ENCODE measurements around the gene FTHL17.

FTHL17 gene

GRCh38 chrX:31071725-31072124, at the start of gene FTHL17:
TSS of gene FTHL17 (minus strand) at chrX:31072041. CDS start at chrX:31071953, 88 bp downstream.
- DNase-seq: no peak

DNA sequence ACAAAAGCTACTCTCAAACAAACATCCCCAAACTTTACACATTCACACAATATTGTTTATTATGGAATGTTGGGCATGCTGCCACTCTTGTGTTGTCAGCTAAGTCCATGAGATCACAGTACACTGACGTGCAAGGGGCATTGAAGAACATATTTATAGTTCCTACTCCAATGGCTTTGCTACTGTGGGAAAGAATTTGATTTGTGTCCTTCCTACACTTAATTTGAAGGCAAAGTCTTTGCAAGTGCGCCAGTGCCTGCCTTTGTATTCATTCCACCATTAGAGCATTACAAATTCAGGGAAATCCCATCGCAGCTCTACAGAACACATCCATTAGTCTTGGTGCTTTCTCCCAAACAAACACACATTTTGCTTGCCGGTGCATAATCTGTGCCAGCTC, 45.4 kb upstream of the FTHL17 start:
- DNase-seq: no peak

- DNase-seq: no peak
These were observed 43.6 kb upstream of the FTHL17 start for GRCh38 chrX:31115398-31115797.

DNA sequence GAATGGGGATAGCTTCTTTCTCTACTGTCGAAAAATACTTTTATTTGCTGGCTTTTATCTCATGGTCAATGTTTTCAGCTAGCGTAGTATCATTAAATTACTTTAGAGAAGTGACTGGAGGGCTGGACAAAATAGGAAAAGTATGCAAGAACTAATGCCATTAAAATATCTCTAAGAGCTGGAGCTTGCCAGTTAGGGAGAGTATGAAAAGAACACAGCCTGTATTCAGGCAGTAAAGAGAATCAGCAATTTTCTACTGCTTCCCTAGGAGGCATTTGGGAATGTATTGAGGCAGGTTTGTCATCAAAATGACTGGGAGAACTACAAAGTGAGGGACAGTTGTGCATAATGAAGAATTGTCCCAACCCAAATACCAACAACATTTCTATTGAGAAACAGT, 43.0 kb upstream of the FTHL17 start:
- no peak for DNase-seq

GRCh38 chrX:31112226-31112999, 40.6 kb upstream of the FTHL17 start:
- no peak for DNase-seq

- DNase-seq: no peak
These were observed 38.8 kb upstream of the FTHL17 start for GRCh38 chrX:31110657-31111056.

- DNase-seq: no peak
These were observed 27.8 kb upstream of the FTHL17 start for GRCh38 chrX:31099536-31100090.

GRCh38 chrX:31098079-31098478, 26.2 kb upstream of the FTHL17 start:
- no peak for DNase-seq

DNA sequence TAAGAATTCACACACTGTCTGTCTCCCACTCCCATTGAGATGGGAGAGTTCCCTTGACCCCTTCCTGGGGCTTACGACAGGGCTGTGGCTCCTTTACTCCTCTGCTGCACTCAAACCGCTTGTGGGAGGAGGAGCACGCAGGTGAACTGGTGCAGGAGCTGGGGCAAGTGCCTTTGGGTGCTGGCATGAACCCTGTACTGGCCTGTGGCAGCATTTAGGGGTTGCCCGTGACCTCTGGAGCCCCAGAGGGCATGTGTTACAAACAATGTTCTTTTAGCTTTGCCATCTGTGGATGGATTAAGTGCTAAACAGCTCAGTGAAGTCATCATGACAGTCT, 21.8 kb upstream of the FTHL17 start:
- DNase-seq: no peak

- no peak for DNase-seq
These were observed 21.3 kb upstream of the FTHL17 start for GRCh38 chrX:31092970-31093638.

GRCh38 chrX:31092476-31092875, 20.6 kb upstream of the FTHL17 start:
- DNase-seq: no peak

- no peak for DNase-seq
These were observed 20.0 kb upstream of the FTHL17 start for GRCh38 chrX:31091819-31092218.

DNA sequence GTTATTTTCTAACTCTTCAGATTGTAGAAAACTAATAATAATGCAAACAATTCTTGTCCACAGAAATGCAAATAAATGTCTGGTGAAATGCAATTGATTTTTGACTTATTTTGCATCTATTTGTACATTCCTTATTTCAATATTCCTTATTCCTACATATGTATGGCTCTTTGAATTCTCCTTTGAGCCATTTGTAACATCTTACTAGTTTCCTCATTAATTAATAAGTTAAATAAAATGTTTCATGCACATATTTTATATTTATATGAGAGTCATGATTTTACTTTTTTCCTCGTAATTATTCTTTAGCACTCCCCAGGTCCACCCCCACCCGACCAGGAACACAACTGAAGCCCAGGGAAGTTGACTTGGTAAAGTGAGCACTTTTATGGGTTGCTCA, 2.7 kb upstream of the FTHL17 start:
- DNase-seq: no peak

- no peak for DNase-seq
These were observed 579 bp downstream of the FTHL17 start for GRCh38 chrX:31071262-31071661.

DNA sequence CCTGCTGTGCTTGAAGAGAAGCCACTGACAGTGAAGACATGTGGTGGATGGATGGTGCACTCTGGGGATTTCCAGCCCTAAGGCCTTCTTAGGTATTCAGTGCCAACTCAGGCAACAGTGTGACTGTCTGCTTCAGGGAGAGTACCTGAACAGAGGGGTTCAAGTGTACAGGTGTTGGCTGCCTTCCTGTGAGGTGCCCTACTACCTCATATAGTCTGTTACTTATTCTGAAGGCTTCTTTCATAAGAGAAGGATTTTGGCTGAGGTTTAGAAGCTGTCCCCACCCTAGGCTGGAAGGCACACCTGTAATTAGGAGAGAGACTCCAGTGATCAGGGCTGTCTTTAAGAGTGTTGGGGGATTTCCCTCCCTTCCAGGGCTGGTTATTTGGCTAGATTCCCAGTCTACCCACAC, 1.8 kb downstream of the FTHL17 start:
- no peak for DNase-seq

GRCh38 chrX:31063114-31063513, 8.7 kb downstream of the FTHL17 start:
- no peak for DNase-seq

- no peak for DNase-seq
These were observed 10.8 kb downstream of the FTHL17 start for GRCh38 chrX:31061091-31061490.

- DNase-seq: no peak
These were observed 11.8 kb downstream of the FTHL17 start for GRCh38 chrX:31060016-31060415.

DNA sequence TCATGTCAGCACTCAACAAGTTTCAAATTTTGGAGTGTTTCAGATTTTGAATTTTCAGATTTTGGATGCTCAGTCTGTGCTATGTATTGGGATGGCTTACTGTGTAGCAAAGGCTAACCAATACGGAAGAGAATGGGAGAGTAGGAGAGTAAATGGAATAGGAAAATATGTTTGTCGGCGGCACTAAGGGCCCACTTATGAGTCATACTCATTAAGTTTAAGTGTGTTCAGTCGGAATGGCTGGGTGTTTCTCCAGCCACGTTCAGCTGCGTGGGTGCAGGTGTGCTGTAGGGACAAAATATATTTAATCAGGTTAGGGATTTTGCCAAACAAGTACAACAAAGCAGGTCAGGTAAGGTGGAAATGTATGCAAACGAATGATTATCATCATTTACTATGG, 13.6 kb downstream of the FTHL17 start:
- peak; percentile 81 for DNase-seq

DNA sequence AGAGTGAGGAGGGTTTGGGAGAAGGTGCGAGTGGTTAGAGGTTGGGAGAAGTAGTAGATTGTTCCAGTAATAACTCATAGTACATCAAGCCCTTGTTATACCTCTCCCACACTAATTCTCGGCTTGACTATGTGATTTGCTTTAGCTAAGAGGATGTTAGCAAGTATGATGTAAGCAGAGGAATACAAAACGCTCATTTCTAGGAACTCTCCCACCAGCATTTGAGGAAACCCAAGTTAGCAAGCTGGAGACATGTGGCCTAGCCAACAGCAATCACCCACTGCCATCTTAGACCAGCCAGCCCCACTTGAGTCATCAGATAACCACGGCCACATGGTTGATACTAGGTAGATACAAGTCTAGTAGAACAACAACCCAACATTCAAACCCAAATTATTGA, 14.2 kb downstream of the FTHL17 start:
- no peak for DNase-seq

DNA sequence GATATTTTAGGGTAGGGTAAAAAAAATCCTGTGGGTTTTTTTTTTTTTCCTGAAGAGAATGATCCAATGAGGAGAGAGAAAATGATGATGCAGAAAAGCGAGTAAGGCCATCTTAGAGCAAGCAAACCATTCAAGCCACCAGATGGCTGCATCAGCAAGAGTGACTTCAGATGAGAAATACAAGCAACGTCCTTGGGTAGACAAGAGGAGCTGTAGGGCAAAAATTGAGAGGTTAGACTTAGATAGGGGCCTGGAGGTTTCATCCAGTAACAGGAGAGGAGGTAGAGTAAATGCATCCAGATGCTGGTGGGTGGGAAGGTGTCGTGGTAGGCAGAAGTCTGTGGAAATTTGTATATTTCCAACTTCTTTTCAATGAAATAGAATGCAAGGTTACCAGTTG, 14.6 kb downstream of the FTHL17 start:
- DNase-seq: no peak

DNA sequence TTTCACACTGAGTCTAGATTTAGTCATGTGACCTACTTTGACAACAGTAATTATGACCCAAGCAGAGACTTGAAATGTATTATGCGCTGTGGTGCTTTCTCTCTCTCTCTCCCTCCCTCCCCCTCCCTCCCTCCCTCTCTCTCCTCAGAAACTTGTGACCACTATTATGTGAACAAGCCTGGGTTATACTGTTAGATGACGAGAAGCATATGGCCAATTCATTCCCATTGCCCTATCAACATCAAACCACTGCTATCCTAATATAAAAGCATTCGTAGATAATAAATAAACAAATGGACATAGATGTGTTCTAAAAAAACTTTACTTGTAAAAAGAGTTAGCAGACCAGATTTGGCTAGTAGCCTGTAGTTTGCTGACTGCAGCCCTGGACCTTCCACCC, 18.2 kb downstream of the FTHL17 start:
- no peak for DNase-seq

DNA sequence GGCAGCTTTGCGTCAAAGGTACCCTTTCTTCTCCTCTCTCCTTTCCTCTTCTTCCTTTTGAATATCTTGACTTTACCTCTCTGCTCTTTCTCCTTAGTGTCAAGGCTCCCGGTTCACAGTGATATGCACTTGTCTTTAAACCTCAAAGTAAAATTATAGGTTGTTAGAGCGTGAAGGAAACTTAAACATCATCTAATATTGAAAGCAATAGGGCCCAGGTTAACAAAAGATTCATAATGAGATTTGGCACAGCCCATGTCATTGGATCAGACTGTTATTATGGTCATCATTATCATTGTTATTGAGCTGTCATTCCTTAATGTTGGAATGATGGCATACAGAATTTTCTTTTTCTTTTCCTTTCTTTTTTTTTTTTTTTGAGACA, 32.5 kb downstream of the FTHL17 start:
- no peak for DNase-seq

- DNase-seq: no peak
These were observed 33.1 kb downstream of the FTHL17 start for GRCh38 chrX:31038575-31039326.
